SK-N-SH (cell line): ENCODE measurements around the gene NRG3.

Experiments used
- EZH2phosphoT487 ChIP-seq: fragments of 200-600 bp; sonication (generic); IDR thresholded peaks from 2 replicates; pipeline ENCODE4 v1.6.1; 2017; ENCODE audit warnings: low read depth, mixed run types, mild to moderate bottlenecking, antibody characterized with exemption, moderate library complexity, borderline replicate concordance
- FOXM1 ChIP-seq: IDR thresholded peaks from 2 replicates; pipeline ENCODE4 v1.4.0; 2012; ENCODE audit warnings: low read depth, mild to moderate bottlenecking
- NFIC ChIP-seq: IDR thresholded peaks from 2 replicates; pipeline ENCODE4 v1.4.0; 2012; ENCODE audit warnings: borderline replicate concordance
- RAD21 ChIP-seq: IDR thresholded peaks from 2 replicates; pipeline ENCODE4 v1.6.1; 2012; ENCODE audit warnings: mild to moderate bottlenecking, low read length
- RCOR1 ChIP-seq: fragments of 150-350 bp; IDR thresholded peaks from 2 replicates; pipeline ENCODE4 v1.6.1; 2017; ENCODE audit warnings: antibody characterized with exemption, low read length
- RFX5 ChIP-seq: IDR thresholded peaks from 2 replicates; pipeline ENCODE4 v1.6.1; 2012; ENCODE audit warnings: mild to moderate bottlenecking, improper control_type of control experiment, low read length
- YY1 ChIP-seq: IDR thresholded peaks from 2 replicates; pipeline ENCODE4 v1.4.0; 2012; ENCODE audit warnings: low read depth, mild to moderate bottlenecking
- TF ChIP-seq, protein P1 (sequence below): IDR thresholded peaks from 2 replicates; pipeline ENCODE4 v1.6.1; 2012; ENCODE audit warnings: mild to moderate bottlenecking, low read depth, low read length, moderate library complexity

DNA sequence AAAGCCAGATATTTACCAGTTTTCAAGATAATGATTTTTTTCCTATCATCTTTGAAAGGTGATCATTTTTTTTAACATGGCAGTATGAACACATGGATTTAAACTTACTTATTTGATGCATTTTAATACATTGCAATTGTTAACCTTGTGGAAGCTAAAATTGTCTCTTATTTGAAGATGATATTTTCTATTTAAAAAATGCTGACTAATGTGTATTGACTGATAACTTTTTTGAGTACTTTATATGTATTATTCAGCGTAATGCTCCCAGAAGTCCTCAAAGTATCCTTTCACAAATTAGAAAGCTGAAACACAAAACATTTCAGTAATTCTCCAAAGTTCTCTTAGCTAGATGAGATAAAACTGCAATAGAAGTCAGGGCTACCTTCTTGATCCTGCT is 677.3 kb downstream of the NRG3 start:
- TF ChIP-seq EZH2phosphoT487, result no peak
- TF ChIP-seq FOXM1, result no peak
- TF ChIP-seq, protein P1, sequence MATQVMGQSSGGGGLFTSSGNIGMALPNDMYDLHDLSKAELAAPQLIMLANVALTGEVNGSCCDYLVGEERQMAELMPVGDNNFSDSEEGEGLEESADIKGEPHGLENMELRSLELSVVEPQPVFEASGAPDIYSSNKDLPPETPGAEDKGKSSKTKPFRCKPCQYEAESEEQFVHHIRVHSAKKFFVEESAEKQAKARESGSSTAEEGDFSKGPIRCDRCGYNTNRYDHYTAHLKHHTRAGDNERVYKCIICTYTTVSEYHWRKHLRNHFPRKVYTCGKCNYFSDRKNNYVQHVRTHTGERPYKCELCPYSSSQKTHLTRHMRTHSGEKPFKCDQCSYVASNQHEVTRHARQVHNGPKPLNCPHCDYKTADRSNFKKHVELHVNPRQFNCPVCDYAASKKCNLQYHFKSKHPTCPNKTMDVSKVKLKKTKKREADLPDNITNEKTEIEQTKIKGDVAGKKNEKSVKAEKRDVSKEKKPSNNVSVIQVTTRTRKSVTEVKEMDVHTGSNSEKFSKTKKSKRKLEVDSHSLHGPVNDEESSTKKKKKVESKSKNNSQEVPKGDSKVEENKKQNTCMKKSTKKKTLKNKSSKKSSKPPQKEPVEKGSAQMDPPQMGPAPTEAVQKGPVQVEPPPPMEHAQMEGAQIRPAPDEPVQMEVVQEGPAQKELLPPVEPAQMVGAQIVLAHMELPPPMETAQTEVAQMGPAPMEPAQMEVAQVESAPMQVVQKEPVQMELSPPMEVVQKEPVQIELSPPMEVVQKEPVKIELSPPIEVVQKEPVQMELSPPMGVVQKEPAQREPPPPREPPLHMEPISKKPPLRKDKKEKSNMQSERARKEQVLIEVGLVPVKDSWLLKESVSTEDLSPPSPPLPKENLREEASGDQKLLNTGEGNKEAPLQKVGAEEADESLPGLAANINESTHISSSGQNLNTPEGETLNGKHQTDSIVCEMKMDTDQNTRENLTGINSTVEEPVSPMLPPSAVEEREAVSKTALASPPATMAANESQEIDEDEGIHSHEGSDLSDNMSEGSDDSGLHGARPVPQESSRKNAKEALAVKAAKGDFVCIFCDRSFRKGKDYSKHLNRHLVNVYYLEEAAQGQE, result no peak
- TF ChIP-seq RFX5, result no peak
- no peak for TF ChIP-seq YY1
- TF ChIP-seq RCOR1, result no peak
- TF ChIP-seq NFIC, result no peak
- no peak for TF ChIP-seq RAD21
